Calu3 (cell line): ENCODE measurements around the gene ARHGAP26. TPM values are rescaled to one million over a fixed set of nuclear protein-coding genes. Genes with fewer than 3 reads are reported as not detected.

Experiments
- BruUV-seq: library from RNA; stranded (reverse); fragments of 400-500 nt; replicated peaks from 2 replicates; lab custom pipeline; 2021; lab: Mats Ljungman, UMichigan
- CTCF ChIA-PET: fragments of 300-600 bp; sonication (Branson Sonifier 250); formaldehyde crosslinking; loops from one replicate; lab custom pipeline; 2022; ENCODE audit warnings: antibody characterized with exemption; lab: Charles Lee
- DNase-seq: peaks from one replicate; pipeline ENCODE4 v3.0.0; 2022
- H3K27ac Mint-ChIP-seq: one replicate; pipeline ENCODE4 v1.8.0; 2022; ENCODE audit warnings: mixed read lengths; ENCODE audit not compliant: unreplicated experiment
- H3K27me3 Mint-ChIP-seq: one replicate; pipeline ENCODE4 v1.8.0; 2022; ENCODE audit warnings: mixed read lengths; ENCODE audit not compliant: unreplicated experiment
- H3K36me3 Mint-ChIP-seq: one replicate; pipeline ENCODE4 v1.8.0; 2022; ENCODE audit warnings: mild to moderate bottlenecking, moderate library complexity, mixed read lengths; ENCODE audit not compliant: insufficient read depth, unreplicated experiment
- H3K4me1 Mint-ChIP-seq: one replicate; pipeline ENCODE4 v1.8.0; 2022; ENCODE audit warnings: mild to moderate bottlenecking, low read depth, mixed read lengths; ENCODE audit not compliant: unreplicated experiment
- H3K4me3 Mint-ChIP-seq: one replicate; pipeline ENCODE4 v1.8.0; 2022; ENCODE audit warnings: mild to moderate bottlenecking, low read depth, moderate library complexity, mixed read lengths; ENCODE audit not compliant: unreplicated experiment
- H3K9me3 Mint-ChIP-seq: one replicate; pipeline ENCODE4 v1.8.0; 2022; ENCODE audit warnings: low read depth, mixed read lengths; ENCODE audit not compliant: unreplicated experiment
- intact Hi-C: fragments of 100-400 bp; cut with micrococcal nuclease; formaldehyde crosslinking; loops from one replicate; pipeline ENCODE4 v1.10.0; 2022; ENCODE audit not compliant: unreplicated experiment
- total RNA-seq: library from RNA; stranded (reverse); gene quantifications from 2 replicates; pipeline ENCODE4 v1.2.3, GENCODE V29; 2022
- TF ChIP-seq, protein P1 (sequence below): fragments of 200-600 bp; IDR thresholded peaks from one replicate; pipeline ENCODE4 v1.8.0; 2022; ENCODE audit warnings: antibody characterized with exemption; ENCODE audit not compliant: unreplicated experiment

The ARHGAP26 gene
- total RNA-seq, 1 experiment from 2014 or later: 118 TPM

DNA sequence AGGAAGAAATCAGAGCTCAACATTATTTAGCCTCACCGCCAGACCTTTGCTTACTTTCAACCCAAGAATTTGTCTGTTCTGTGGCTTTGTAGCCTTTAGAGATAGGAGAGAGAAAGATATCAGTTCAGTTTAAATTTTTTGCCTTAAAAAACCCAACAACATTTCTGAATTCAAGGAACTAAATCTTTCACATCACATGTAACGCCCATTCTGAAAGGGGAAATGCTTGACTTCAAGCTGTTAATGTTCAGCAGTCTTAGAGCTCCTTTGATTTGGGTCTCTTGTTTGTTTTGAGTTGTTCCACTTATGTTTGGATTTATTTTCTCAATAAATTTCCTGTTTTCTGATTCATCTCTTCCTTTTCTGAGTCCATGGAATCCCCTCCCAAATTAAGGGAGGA lies 294.5 kb downstream of the ARHGAP26 start:
- Mint-ChIP-seq H3K27me3 (no peaks in the 10 kb centered on the region), H3K9me3 (no peaks in the 10 kb centered on the region), H3K36me3 (peaks cover 41% of the 10 kb centered on the region), H3K27ac (no peak overlapping the region), H3K4me1 (peaks cover 27% of the 10 kb centered on the region), H3K4me3 (no peak overlapping the region)
- DNase-seq: no peak
- TF ChIP-seq, protein P1, sequence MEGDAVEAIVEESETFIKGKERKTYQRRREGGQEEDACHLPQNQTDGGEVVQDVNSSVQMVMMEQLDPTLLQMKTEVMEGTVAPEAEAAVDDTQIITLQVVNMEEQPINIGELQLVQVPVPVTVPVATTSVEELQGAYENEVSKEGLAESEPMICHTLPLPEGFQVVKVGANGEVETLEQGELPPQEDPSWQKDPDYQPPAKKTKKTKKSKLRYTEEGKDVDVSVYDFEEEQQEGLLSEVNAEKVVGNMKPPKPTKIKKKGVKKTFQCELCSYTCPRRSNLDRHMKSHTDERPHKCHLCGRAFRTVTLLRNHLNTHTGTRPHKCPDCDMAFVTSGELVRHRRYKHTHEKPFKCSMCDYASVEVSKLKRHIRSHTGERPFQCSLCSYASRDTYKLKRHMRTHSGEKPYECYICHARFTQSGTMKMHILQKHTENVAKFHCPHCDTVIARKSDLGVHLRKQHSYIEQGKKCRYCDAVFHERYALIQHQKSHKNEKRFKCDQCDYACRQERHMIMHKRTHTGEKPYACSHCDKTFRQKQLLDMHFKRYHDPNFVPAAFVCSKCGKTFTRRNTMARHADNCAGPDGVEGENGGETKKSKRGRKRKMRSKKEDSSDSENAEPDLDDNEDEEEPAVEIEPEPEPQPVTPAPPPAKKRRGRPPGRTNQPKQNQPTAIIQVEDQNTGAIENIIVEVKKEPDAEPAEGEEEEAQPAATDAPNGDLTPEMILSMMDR: no peak
- no TSS peak for BruUV-seq
- CTCF ChIA-PET: interaction anchor here (1.3 kb wide), 1 partner anchor 10 kb away, joined by 4 read pairs; no protein-coding TSS in a partner anchor
- intact Hi-C loops: no loop called here

DNA sequence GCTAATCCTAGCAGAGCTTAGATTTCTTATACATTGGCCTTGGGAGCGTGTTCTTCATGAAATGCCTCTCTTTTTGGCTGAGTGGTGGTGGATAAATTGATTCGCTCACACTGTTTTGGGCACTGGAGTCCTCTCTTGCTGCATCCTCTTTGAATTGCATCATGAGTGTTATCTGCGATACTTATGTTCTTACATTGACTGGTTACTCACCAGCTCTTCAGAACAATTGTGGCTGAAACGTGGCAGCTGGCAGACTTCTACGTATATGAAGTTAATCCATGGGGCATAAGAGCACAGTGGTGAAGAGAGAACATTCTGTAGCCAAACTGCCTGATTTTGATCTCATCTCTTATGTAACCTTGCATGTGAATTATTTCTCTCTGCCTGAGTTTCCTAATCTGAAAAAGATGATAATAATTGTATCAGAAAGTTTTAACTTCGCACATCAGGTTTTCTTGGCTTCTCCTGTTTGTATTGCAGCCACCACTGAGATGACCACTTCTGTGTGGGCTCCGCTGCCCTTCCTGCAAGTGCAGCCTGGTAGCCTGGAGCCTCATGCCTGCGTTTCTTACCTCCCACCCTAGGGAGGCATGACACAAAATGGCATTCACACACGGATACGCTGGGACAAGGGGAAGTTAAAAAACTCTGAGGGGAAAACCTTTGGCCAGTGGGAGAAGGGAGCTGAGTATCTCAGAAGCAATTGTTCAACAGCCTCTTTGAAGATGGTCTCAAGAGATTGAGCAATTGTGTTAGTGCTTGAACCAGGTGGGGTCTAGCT lies 295.2 kb downstream of the ARHGAP26 start:
- no TSS peak for BruUV-seq
- CTCF ChIA-PET: no interaction called here
- H3K4me1 Mint-ChIP-seq: peaks cover 26% of the 10 kb centered on the region
- no peaks in the 10 kb centered on the region for H3K9me3 Mint-ChIP-seq
- no peak for DNase-seq
- TF ChIP-seq, protein P1: no peak
- H3K27me3 Mint-ChIP-seq: no peaks in the 10 kb centered on the region
- H3K27ac Mint-ChIP-seq: no peak overlapping the region
- intact Hi-C loops: no loop called here
- H3K36me3 Mint-ChIP-seq: peaks cover 40% of the 10 kb centered on the region
- no peak overlapping the region for H3K4me3 Mint-ChIP-seq

DNA sequence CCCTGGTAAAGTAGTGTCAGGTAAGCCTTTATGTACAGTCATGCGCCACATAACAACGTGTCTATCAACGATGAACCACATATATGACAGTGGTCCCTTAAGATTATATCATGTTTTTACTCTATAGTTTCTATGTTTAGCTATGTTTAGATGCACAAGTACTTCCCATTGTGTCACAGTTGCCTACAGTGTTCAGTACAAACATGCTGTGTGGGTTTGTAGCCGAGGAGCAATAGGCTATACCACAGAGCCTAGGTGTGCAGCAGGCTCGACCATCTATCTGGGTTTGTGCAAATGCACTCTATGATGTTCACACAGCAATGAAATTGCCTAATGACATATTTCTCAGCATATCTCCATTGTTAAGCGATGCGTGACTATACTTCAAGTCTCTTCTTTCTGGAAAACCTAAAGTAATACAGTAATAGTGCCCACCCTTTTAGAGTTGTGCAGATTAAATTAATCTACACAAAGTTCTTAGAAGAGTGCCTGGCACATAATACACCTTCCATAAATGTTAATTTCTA lies 295.9 kb downstream of the ARHGAP26 start:
- no peak overlapping the region for H3K4me3 Mint-ChIP-seq
- peaks cover 42% of the 10 kb centered on the region for H3K36me3 Mint-ChIP-seq
- BruUV-seq: no TSS peak
- H3K9me3 Mint-ChIP-seq: no peaks in the 10 kb centered on the region
- H3K27me3 Mint-ChIP-seq: no peaks in the 10 kb centered on the region
- intact Hi-C loops: no loop called here
- no peak for DNase-seq
- TF ChIP-seq, protein P1: no peak
- H3K4me1 Mint-ChIP-seq: peaks cover 19% of the 10 kb centered on the region
- CTCF ChIA-PET: no interaction called here
- H3K27ac Mint-ChIP-seq: no peak overlapping the region

DNA sequence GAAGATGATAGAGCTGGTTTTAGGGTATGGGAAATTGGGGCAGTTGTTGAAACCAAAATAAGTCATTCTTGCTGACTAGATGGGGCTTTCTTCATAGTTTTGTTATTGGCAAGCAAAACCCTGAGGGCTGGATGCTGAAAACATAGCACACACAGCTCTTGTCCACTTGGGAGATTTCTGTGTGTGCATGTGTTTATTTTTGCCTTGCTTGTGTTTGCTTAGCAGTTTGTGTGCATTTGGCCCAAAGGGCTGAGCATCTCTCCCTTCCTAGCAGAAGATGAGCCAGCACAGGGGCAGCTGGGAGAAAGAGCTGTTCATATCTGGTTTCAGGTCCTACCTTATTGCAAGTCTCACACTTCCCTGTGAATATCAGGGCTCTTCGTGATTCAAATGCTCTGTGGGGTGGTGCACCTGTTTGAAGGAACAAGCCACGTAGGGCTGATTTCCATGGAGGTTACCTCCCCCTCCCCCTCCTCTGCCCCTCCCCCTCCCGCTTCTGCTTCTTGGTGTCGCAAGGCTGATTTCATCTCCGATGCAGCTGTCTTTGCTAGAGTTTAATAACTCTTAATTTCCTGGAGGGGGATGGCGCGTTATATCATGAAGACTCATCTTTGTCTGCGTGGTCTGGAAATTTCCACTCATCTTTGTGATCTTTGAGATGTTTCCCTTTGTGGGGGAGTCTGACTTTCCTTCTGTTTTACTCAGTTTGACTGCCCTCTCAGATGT lies 296.5 kb downstream of the ARHGAP26 start:
- Mint-ChIP-seq H3K4me1 (peaks cover 12% of the 10 kb centered on the region), H3K27me3 (no peaks in the 10 kb centered on the region), H3K27ac (no peak overlapping the region), H3K9me3 (no peaks in the 10 kb centered on the region), H3K4me3 (no peak overlapping the region), H3K36me3 (peaks cover 46% of the 10 kb centered on the region)
- intact Hi-C loops: no loop called here
- CTCF ChIA-PET: no interaction called here
- BruUV-seq: no TSS peak
- DNase-seq: no peak
- TF ChIP-seq, protein P1: no peak
